Subcutaneous abdominal adipose tissue (tissue), 5 donors: ENCODE measurements around the gene GJA10.
"Not testable (repeated sequence)": the region's sequence is repeated elsewhere in the genome, so short reads cannot be mapped to it uniquely, and the experiment has no call there.

Experiments used
- H3K27ac ChIP-seq: one replicate; pipeline ENCODE4 v1.7.0; 2013; ENCODE audit warnings: low read depth, mild to moderate bottlenecking, inconsistent platforms, low read length, moderate library complexity
- H3K27me3 ChIP-seq, 5 donors: one replicate each; pipeline ENCODE4 v1.7.0; 2013; ENCODE audit warnings: low read length in 5 of 5, inconsistent platforms in 1 of 5; ENCODE audit not compliant: control insufficient read depth in 5 of 5, insufficient read depth in 4 of 5
- H3K36me3 ChIP-seq, 5 donors: one replicate each; pipeline ENCODE4 v1.7.0; 2013; ENCODE audit warnings: low read length in 5 of 5; ENCODE audit not compliant: control insufficient read depth in 5 of 5, insufficient read depth in 5 of 5
- H3K4me1 ChIP-seq, 5 donors: one replicate each; pipeline ENCODE4 v1.7.0; 2013; ENCODE audit warnings: low read length in 5 of 5, mild to moderate bottlenecking in 3 of 5, moderate library complexity in 1 of 5; ENCODE audit not compliant: control insufficient read depth in 5 of 5, insufficient read depth in 5 of 5
- H3K4me3 ChIP-seq, 5 donors: one replicate each; pipeline ENCODE4 v1.7.0; 2013; ENCODE audit warnings: low read length in 5 of 5, low read depth in 1 of 5
- H3K9ac ChIP-seq, 5 donors: one replicate each; pipeline ENCODE4 v1.7.0; 2013; ENCODE audit warnings: low read length in 5 of 5, mild to moderate bottlenecking in 4 of 5, moderate library complexity in 3 of 5
- H3K9me3 ChIP-seq, 5 donors: one replicate each; pipeline ENCODE4 v1.7.0; 2013; ENCODE audit warnings: low read length in 5 of 5; ENCODE audit not compliant: control insufficient read depth in 5 of 5
- donor health status: healthy.
- donor health status: healthy.
- donor health status: healthy.
- donor health status: healthy.
- donor health status: healthy.

Gene GJA10

DNA sequence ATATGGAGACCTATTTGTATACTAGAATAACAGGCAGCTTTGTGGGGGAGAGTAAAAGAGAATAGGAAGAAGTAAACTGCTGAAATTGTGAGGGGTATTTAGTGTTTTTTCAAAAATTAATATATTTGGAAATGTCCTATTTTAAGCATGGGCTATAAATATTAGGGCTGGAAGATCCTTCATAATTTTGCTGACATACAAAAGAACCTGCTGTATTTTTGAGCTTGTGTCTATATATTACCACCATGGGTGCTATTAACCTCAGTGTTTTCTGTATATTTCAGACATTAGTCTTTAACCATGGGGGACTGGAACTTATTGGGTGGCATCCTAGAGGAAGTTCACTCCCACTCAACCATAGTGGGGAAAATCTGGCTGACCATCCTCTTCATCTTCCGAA lies at the start of gene GJA10:
TSS of gene GJA10 (plus strand) at position 301 of the 400 bp plus-strand sequence. CDS start at position 301, 0 bp downstream.
- Histone ChIP-seq H3K27ac (no peak within 1 kb of the TSS), H3K9ac (no peak within 1 kb of the TSS), H3K9me3 (no peaks in the 10 kb centered on the region), H3K36me3 (no peaks in the 10 kb centered on the region), H3K27me3 (peaks cover 0 to 13% (median 5%) of the 10 kb centered on the region in 5 donors), H3K4me3 (no peak within 1 kb of the TSS), H3K4me1 (no peaks in the 10 kb centered on the region)

DNA sequence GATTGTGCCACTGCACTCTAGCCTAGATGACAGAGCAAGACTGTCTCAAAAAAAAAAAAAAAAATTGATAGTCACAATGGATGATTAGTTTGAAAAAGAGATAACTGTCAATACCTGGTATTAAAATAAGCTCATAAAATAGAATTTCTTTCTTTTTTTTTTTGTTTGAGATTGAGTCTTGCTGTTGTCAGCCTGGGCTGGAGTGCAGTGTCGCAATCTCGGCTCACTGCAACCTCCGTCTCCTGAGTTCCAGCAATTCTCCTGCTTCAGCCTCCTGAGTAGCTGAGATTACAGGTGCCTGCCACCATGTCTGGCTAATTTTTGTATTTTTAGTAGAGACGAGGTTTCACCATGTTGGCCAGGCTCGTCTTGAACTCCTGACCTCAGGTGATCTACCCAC lies 46.8 kb upstream of the GJA10 start:
- not testable (repeated sequence) for H3K27ac ChIP-seq, H3K9ac ChIP-seq, H3K27me3 ChIP-seq, H3K4me1 ChIP-seq, H3K9me3 ChIP-seq, H3K4me3 ChIP-seq
- peaks cover 3 to 25% (median 5%) of the 10 kb centered on the region in 5 donors for H3K36me3 ChIP-seq

DNA sequence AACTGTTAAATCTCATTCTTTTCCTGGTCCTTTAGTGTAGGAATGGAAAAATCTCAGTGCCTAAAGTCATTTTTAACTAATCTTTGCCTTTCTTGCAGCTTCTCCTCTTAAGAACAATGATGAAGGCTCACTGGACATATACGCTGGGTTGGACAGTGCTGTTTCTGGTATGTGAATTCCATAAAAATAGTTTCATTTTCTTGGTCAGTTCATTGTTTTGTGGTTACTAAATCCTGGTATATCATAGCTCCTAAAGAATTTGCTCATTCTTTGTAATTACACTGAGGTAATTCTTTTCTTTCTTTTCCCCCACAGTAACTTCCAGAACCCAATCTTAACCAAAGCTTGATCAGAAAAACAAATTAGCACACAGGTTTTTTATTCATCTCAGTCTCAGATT lies 41.2 kb upstream of the GJA10 start:
- Histone ChIP-seq H3K4me3 (no peak overlapping the region), H3K9me3 (no peaks in the 10 kb centered on the region), H3K27me3 (no peaks in the 10 kb centered on the region), H3K36me3 (peaks cover 20 to 65% (median 43%) of the 10 kb centered on the region in 5 donors), H3K9ac (no peak overlapping the region), H3K27ac (no peak overlapping the region), H3K4me1 (no peaks in the 10 kb centered on the region)

DNA sequence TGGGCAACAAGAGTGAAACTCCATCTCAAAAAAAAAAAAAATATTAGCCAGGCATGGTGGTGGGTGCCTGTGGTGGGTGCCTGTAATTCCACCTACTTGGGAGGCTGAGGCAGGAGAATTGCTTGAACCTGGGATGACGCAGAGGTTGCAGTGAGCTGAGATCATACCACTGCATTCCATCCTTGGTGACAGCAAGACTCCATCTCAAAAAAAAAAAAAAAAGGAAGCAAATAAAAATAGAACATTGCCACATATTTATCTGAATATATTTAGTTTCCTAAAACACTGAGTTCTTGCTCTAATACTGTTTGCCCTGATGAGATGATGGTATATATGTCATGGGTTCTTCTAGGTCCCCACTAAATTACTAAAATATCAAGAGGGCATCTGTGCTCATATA lies 36.2 kb upstream of the GJA10 start:
- Histone ChIP-seq H3K27me3 (no peaks in the 10 kb centered on the region), H3K27ac (no peak overlapping the region), H3K4me1 (no peaks in the 10 kb centered on the region), H3K9ac (no peak overlapping the region), H3K9me3 (no peaks in the 10 kb centered on the region), H3K4me3 (no peak overlapping the region), H3K36me3 (peaks cover 46 to 83% (median 69%) of the 10 kb centered on the region in 5 donors)

DNA sequence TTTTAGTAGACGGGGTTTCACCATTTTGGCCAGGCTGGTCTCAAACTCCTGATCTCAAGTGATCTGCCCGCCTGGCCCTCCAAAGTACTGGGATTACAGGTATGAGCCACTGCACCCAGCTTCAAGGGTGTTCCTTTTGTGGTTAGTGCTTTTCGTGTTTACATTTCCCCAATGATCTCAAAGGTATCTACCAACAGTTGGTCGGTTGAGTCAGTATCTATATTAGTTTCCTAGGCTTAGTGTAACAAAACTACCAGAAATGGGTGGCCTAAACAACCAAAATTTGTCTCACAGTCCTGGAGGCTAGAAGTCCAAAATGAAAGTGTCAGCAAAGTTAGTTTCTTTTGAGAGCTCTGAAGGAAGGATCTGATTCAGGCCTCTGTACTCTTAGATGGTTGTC lies 34.5 kb upstream of the GJA10 start:
- H3K9me3 ChIP-seq = no peaks in the 10 kb centered on the region
- no peak overlapping the region for H3K4me3 ChIP-seq
- H3K27me3 ChIP-seq = no peaks in the 10 kb centered on the region
- H3K36me3 ChIP-seq = peaks cover 44 to 80% (median 57%) of the 10 kb centered on the region in 5 donors
- no peaks in the 10 kb centered on the region for H3K4me1 ChIP-seq
- H3K9ac ChIP-seq = no peak overlapping the region
- H3K27ac ChIP-seq = no peak overlapping the region

DNA sequence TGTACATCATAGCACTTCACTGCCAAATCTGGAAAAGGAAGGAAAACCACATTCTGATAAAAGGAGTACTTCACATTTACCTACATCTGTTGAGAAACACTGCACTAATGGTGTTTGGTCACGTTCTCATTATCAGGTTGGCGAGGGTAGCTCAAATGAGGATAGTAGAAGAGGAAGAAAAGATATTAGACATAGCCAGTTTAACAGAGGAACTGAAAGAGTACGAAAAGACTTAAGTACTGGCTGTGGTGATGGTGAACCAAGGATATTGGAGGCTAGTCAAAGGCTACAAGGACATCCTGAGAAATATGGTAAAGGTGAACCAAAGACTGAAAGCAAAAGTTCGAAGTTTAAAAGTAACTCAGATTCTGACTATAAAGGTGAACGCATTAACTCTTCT lies 32.0 kb upstream of the GJA10 start:
- Histone ChIP-seq H3K27ac (no peak overlapping the region), H3K9ac (no peak overlapping the region), H3K27me3 (no peaks in the 10 kb centered on the region), H3K36me3 (peaks cover 45 to 75% (median 56%) of the 10 kb centered on the region in 5 donors), H3K9me3 (no peaks in the 10 kb centered on the region), H3K4me1 (no peaks in the 10 kb centered on the region), H3K4me3 (no peak overlapping the region)

DNA sequence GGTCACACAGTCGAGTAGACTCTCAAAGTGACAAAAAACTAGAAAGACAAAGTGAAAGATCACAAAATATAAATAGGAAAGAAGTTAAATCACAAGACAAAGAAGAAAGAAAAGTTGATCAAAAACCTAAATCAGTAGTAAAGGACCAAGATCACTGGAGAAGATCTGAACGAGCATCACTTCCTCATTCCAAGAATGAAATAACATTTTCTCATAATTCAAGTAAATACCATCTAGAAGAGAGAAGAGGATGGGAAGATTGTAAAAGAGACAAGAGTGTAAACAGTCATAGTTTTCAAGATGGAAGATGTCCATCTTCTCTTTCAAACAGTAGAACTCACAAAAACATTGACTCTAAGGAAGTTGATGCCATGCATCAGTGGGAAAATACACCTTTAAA lies 31.6 kb upstream of the GJA10 start:
- H3K9me3 ChIP-seq = no peaks in the 10 kb centered on the region
- H3K27ac ChIP-seq = no peak overlapping the region
- H3K36me3 ChIP-seq = peaks cover 45 to 76% (median 57%) of the 10 kb centered on the region in 5 donors
- no peaks in the 10 kb centered on the region for H3K4me1 ChIP-seq
- no peak overlapping the region for H3K4me3 ChIP-seq
- H3K27me3 ChIP-seq = no peaks in the 10 kb centered on the region
- no peak overlapping the region for H3K9ac ChIP-seq

DNA sequence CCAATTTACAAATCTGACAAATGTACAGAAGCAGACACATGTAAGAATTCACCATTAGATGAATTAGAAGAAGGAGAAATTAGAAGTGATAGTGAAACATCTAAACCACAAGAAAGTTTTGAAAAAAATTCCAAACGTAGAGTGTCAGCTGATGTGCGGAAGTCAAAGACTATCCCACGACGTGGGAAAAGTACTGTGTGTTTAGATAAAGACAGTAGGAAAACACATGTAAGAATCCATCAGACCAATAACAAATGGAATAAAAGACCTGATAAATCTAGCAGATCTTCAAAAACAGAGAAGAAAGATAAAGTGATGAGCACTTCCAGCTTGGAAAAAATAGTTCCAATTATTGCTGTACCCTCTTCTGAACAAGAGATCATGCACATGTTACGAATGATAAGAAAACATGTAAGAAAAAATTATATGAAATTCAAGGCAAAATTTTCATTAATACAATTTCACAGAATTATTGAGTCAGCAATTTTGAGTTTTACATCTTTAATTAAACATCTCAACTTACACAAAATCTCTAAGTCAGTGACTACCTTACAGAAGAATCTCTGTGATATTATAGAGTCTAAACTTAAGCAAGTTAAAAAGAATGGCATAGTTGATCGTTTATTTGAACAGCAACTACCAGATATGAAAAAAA lies 28.1 kb upstream of the GJA10 start:
- Histone ChIP-seq H3K9ac (no peak overlapping the region), H3K36me3 (peaks cover 34 to 63% (median 40%) of the 10 kb centered on the region in 5 donors)

DNA sequence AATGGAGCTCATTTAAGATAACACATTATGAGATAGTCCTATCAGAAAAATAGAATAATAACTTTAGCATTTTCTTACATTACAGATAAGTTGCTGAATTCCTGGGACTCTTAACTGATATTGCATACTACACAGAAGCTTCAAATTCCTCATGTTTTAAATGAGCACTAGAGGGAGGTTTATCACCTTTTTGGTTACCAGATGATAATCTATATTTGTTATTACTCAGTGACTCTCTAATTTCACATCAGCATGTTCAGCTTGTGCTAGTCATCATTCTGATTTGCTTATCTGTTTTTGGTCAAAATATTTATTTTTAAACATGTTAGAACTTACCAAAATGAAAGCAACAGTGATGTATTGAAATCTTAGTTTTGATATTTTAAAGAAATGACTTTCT lies 20.5 kb upstream of the GJA10 start:
- Histone ChIP-seq H3K27me3 (no peaks in the 10 kb centered on the region), H3K36me3 (peaks cover 14 to 32% (median 20%) of the 10 kb centered on the region in 5 donors), H3K27ac (no peak overlapping the region), H3K9me3 (no peaks in the 10 kb centered on the region), H3K4me3 (no peak overlapping the region), H3K4me1 (no peaks in the 10 kb centered on the region), H3K9ac (no peak overlapping the region)

More for the DNA sequence above, 28.1 kb upstream of the GJA10 start:
- no peaks in the 10 kb centered on the region for H3K4me1 ChIP-seq
- H3K27me3 ChIP-seq = no peaks in the 10 kb centered on the region
- no peak overlapping the region for H3K4me3 ChIP-seq
- H3K27ac ChIP-seq = no peak overlapping the region
- H3K9me3 ChIP-seq = no peaks in the 10 kb centered on the region

DNA sequence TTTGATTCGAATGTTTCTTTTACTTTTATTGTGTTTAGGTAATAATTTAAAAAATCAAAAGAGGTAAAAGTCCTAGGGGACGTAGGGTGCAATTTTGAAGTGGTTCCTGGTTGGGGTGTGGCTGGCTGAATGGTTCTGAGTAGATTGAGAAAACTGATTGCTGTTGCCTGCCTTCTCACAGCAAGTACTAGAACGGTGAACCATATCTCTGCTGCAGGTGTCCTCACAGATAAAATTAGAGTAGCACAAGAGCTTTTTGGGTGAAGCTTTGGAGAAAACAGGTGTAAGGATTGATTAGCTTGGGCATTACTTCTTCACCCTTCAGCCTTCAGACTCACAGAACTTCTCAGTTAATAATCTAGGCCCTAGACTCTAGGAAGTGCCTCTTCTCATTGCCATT lies 19.8 kb upstream of the GJA10 start:
- Histone ChIP-seq H3K9me3 (no peaks in the 10 kb centered on the region), H3K36me3 (peaks cover 14 to 32% (median 20%) of the 10 kb centered on the region in 5 donors)

More for the DNA sequence above, 19.8 kb upstream of the GJA10 start:
- H3K4me3 ChIP-seq = no peak overlapping the region
- no peak overlapping the region for H3K9ac ChIP-seq
- H3K4me1 ChIP-seq = no peaks in the 10 kb centered on the region
- no peak overlapping the region for H3K27ac ChIP-seq
- H3K27me3 ChIP-seq = no peaks in the 10 kb centered on the region
